Stimulated activated CD8-positive, alpha-beta memory T cell treated with anti-CD3 and anti-CD28 coated beads, Interleukin-12 subunit alpha, Interleukin-12 subunit beta, amount 100 ng/mL, for 1 hour (primary cell): ENCODE data around the gene TMEM164.
"Not testable (repeated sequence)": the region's sequence is repeated elsewhere in the genome, so short reads cannot be mapped to it uniquely, and the experiment has no call there.

ENCODE experiments used
- DNase-seq: peaks from one replicate; pipeline ENCODE4 v3.0.0-alpha.2; 2020; ENCODE audit warnings: low read depth

The TMEM164 gene

GRCh38 chrX:110133735-110134370 lies 130.9 kb downstream of the TMEM164 start:
- DNase-seq, result no peak

- DNase-seq, result no peak
Measured at GRCh38 chrX:110135618-110136017, 132.7 kb downstream of the TMEM164 start.

DNA sequence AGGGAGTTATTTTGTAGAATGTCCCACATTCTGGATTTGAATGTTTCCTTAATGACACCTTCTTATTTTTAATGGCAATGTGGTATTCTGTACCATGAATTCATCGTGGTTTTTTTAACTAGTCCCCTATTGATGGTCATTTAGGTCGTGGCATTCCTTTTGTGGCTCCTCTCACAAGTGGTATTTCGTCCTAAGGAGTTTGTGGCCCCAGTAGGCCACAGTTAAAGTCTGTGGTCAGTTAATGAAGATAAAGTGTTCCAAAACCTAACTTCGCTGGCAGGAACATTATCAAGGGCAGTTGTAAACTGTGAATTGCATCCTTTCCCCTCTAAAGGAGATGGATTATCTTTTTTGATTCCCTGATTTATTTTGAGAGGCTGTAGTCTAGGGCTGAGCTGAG lies 133.2 kb downstream of the TMEM164 start:
- no peak for DNase-seq

DNA sequence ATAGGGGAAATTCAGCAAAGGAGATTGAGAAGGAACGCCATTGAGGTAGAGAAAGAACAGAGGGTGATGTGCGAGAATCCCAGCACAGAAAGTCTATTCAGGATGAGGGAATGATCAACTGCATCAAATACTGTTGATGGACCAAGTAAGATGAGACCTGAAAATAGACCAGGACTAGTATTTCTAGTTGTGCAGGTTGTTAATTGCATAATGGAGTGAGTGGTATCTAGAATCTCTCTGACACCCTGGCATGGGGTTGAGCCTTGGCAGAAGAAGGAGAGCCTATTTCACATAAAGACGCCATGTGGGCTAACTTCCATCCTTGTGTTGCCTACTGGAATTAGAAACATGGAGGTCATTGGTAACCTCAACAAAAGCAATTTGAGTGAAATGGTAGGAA lies 135.6 kb downstream of the TMEM164 start:
- DNase-seq, result no peak

DNA sequence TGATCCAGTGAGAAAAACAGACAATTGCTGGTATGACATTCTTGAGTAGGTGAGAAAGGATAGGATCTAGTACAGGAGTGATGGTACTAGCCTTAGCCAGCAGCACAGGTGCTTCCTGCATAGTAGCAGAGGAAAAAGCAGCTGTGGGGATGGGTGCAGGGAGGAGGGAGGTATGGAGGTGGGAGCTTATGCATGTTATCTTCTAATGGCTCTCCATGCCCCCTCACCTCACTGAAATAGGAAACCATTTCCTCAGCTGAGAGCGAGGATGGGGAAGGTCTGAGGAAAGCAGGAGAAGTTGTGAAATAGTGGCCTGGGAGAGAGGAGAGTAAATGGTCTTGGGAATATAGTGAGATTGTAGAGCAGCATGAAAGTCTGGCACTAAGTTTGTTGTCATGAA lies 136.3 kb downstream of the TMEM164 start:
- no peak for DNase-seq

DNA sequence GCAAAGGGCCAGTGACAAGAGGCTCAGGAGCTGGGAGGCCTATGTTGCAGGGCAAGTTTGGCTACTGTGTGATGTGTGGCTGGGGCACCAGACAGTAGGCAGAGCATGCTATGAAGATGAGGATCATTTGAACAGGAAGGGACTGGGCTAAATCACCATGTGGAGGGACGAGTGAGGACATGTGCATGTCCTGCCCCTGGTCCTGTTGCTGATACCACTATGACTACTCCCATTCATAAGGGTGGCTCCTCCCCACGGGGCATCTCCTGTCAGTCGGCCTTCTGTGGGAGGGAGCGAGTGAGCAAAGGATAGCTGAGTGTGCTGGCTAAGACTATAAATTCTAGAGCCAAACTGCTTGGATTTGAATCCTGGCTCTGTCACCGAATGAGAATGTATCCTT lies 139.2 kb downstream of the TMEM164 start:
- no peak for DNase-seq

DNA sequence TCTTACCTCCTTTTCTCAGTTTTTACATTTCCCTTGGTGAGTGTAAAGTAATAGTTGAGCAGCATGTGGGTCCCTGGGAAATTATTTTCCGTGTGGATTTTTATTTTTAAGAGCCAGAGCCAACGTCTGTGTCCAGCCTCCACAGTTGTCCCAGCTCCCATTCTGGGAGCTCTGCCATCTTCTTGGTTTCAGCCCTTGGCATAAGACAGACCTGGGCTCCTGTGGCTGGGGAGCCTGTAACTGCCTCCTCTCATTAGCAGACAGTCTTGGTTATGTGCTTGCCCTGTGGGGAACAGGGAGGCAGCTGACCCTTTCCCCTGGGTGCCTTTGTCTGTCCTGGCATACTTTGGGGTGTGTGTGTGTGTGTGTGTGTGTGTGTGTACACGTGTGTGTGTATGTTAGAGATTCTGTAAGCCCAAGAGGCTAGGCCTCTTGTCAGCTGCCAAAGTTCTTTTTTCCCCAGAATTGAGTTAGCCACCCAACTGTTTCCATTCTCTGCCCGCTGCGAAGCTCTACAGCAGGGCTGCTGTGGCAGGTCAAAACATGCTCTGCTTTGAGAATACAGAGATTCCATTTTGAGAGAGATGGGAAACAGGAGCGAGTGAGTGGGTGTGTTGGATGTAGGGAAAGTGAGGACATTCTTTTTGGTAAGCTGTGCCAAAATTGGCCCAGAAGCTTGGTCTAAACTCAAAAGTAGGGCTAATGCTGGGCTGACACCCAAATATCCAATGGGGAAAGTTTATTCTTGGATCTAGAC lies 140.7 kb downstream of the TMEM164 start:
- DNase-seq, result no peak

DNA sequence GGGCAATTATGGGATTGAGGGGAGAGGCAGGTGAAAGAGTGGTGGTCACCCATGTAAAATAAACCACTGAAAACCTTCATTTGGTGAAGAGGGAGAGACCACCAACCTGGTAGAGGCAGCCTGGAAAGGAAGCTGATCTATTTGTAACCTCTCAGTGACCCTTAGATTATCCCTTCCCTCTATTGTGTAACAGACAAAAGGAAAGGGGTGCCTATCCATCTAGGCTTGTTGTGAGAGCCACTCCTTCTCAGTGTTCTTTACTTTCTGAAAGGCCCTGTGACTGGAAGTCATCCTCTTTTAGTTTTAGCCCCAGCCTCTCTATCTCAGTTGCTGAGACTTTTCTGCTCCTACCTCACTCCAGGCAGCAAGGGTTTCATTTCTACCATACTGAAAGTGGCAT lies 142.4 kb downstream of the TMEM164 start:
- DNase-seq, result no peak

GRCh38 chrX:110145854-110146253 lies 142.9 kb downstream of the TMEM164 start:
- no peak for DNase-seq

DNA sequence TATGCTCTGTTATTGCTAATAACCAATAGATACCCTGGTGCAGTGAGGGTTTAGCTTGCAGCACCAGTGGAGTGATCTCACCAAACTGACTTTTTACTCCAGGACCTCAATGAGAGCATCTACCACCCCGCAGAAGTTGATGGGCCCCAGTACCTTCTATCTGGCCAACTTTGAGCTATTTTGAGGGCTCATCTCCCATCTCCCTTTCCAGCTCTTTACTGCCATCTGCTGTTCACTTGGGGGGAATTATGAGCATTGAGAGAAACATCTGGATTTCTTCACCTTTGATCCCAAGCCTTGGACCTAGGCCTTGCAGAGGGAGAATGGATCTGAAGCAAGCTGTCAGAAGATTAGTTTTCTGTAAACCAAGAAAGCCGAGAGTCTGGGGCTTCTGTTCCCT lies 143.6 kb downstream of the TMEM164 start:
- DNase-seq, result no peak

DNA sequence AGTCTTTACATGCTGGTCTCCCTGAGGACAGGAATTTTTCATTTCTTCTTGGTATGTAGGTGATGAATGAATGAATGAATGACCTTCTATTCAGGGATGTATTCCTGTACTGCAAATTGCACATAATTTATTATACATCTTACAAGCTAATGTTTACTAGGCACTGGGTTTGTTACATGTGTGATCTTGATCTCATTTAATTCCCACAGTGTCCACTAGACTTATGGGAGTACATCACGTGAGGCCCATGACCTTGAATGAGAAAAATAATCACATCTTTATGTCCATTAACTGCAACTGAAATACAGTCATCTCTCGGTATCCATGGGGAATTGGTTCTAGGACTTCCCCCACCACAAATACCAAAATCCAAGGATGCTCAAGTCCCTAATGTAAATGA lies 150.3 kb downstream of the TMEM164 start:
- DNase-seq, result no peak

GRCh38 chrX:110153896-110154295 lies 151.0 kb downstream of the TMEM164 start:
- DNase-seq, result no peak

DNA sequence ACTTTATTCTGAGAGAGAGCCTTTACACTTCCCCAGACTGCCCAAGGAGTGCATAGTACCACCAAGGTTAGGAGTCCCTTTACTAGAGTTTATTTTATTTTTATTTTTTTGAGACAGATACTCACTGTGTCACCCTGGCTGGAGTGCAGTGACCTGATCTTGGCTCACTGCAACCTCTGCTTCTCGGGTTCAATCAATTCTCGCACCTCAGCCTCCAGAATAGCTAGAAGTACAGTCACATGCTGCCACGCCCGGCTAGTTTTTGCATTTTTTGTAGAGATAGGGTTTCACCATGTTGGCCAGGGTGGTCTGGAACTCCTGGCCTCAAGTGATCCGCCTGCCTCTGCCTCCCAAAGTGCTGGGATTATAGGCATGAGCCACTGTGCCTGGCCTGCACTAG lies 151.4 kb downstream of the TMEM164 start:
- DNase-seq, result not testable (repeated sequence)

DNA sequence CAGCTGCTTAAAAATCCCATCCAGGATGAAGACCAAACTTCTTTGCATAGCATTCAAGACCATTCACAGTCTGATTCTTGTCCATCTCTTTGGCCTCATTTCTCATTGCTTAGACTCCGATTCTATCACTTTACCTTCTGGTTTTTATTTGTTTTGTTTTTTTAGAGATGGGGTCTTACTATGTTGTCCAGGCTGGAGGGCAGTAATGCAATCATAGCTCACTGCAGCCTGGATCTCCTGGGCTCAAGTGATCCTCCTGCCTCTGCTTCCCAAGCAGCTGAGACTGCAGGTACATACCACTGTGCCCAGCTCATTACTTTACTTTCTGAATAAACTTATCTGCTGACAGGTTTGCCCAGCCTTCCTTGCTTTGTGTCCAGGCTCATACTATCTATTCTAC lies 152.8 kb downstream of the TMEM164 start:
- DNase-seq, result no peak

DNA sequence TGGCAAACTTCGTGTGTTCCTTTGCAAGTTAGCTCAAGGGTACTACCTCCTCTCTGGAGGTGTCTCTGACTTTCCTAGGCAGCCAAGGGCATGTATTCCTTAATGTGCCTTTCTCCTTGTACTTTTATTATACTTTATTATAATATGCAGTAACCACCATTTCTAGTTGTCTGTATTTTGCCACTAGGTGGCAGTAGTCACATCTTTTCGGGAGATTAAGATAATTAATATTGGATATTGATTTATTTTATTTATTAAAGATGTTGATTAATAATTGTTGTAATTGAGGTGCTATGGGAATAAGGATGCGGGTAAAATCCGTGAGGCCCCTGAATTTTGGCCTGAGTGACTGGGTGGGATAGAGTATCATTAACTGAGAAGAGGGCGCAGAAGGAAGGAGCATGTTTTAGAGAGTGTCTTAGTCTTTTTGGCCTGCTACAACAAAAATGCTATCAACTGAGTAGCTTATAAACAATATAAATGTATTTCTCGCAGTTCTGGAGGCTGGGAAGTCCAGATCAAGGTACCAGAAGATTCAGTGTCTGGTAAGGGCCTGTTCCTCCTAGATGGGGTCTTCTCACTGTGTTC lies 153.3 kb downstream of the TMEM164 start:
- no peak for DNase-seq

- DNase-seq, result no peak
Measured at GRCh38 chrX:110157444-110157843, 154.5 kb downstream of the TMEM164 start.

DNA sequence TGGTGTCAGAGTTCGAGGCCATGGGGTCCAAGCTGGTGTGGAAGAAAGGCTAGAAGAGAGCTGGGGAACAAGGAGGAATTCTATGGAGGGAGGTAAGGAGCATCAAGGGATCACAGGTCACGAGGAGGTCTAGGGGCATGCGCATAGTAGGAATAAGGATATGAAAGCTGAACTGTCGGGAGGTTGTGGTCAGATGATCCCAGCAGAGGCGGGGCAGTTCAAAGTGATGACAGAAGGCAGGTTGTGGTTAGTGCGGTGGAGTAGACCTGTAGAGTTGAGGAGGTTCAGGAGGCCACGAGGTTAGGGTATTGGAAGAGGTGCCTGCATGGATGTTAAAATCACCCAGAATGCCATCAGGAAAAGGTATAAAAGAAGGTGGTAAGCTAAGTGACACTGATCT lies 156.3 kb downstream of the TMEM164 start:
- DNase-seq, result no peak

DNA sequence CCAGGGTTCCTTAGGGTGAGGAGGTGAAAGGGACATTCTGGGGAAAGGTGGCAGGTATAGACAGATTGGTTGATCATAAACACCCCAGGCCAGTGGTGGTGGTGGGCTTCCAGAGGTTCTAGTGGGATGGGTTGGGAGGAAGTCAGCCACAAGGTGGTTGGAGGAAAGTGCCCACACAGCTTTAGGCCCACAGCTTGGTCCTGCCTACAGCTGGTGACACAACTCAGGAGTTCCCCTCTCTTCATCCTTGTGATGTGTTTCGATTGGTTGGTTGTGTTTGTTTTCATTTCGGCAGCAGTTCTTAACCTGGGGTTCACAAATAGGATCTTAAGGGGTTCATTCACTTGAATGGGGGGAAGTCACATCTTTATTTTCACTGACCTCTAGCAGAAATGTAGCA lies 157.0 kb downstream of the TMEM164 start:
- no peak for DNase-seq

DNA sequence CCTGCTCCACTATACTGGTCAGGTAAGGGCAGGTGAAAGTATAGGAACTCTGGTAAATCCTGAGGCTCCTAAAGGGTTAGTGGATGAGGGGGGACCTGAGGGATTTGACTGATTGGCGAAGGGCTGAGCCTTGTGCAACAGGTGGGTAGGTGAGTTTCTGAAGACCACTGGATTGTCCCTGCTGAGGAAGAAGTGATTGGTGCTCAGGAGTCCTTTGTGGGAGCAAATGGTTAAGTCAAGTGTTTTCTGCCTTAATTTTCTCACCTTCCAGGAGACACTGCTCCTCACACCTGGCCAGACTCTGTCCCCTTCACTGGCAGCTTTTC lies 158.4 kb downstream of the TMEM164 start:
- no peak for DNase-seq

GRCh38 chrX:110162131-110162530 lies 159.2 kb downstream of the TMEM164 start:
- no peak for DNase-seq

GRCh38 chrX:110162867-110163266 lies 160.0 kb downstream of the TMEM164 start:
- no peak for DNase-seq

DNA sequence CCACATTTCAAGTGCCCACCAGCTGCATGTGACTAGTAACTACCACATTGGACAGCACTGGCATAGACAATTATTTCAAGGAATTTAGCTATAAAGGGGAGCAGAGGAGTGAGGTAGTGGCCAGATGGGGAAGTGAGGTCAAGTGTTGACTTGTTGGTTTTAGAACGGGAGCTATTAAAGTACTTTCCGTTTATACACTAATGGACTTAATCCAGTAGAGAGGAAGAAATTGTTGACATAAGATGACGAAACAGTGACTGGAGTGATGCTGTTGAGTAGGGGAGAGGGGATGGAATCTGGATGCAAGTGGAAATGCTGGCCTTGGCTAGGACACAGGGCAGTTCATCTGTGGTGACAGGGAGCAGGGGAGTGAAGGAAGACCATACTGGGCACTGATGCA lies 160.6 kb downstream of the TMEM164 start:
- DNase-seq, result no peak

- DNase-seq, result no peak
Measured at GRCh38 chrX:110167952-110168451, 165.1 kb downstream of the TMEM164 start.

DNA sequence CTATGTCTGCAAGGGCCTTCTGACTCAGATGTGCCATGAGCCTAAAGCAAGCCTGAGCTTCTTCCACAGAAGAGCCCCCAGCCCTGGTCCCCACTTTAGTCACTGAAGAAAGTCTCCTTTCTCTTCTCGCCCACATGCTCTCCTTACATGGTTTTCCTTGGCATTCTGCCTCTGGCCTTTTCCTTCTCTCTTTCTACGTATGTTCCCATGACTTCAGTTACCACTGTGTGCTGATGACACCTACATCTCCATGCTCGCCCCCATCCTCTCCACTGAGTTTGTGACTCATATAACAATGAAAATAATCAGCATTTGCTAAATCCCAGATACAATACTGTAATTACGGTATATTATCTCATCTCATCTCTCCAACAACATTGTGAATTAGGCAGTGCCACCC lies 165.7 kb downstream of the TMEM164 start:
- DNase-seq, result no peak
